Gastrocnemius medialis (tissue), 4 donors: ENCODE measurements around the gene IL18R1.

ENCODE experiments used
- POLR2A ChIP-seq, 2 donors: fragments of 450-650 bp; IDR thresholded peaks; one replicate each; pipeline ENCODE4 v1.6.1; 2017; ENCODE audit warnings: antibody characterized with exemption in 2 of 2, mild to moderate bottlenecking in 2 of 2, moderate library complexity in 2 of 2
- TF ChIP-seq, protein P1 (sequence below), 5 experiments: fragments of 450-650 bp in 3 of 5; fragments of 200-600 bp in 2 of 5; sonication (generic) in 2 of 5; IDR thresholded peaks in 4 of 5; conservative IDR thresholded peaks in 1 of 5; 1 replicate in 4 of 5; 2 replicates in 1 of 5; pipeline ENCODE4 v1.5.1; 2016 to 2019; ENCODE audit warnings: antibody characterized with exemption in 5 of 5, mild to moderate bottlenecking in 3 of 5, moderate library complexity in 3 of 5

DNA sequence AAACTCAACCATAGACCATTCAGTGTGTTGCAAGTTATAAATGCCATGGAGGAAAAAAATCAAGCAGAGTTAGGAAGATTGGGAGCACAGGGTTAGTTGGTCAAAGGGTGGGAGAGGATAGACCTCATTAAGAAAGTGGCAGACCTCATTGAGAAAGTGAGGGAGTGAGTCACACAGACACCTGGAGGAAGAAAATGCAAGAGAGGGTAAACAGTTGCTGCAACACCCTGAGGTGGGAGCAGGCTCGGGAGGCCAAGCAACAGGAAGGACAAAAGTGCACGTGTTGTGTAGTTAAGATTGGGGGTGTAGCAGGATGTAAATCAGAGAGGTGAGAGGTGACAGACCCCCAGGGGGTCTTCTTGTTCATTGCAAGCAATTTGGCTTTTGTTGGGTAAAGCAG lies 37.9 kb upstream of the IL18R1 start:
- TF ChIP-seq, protein P1, sequence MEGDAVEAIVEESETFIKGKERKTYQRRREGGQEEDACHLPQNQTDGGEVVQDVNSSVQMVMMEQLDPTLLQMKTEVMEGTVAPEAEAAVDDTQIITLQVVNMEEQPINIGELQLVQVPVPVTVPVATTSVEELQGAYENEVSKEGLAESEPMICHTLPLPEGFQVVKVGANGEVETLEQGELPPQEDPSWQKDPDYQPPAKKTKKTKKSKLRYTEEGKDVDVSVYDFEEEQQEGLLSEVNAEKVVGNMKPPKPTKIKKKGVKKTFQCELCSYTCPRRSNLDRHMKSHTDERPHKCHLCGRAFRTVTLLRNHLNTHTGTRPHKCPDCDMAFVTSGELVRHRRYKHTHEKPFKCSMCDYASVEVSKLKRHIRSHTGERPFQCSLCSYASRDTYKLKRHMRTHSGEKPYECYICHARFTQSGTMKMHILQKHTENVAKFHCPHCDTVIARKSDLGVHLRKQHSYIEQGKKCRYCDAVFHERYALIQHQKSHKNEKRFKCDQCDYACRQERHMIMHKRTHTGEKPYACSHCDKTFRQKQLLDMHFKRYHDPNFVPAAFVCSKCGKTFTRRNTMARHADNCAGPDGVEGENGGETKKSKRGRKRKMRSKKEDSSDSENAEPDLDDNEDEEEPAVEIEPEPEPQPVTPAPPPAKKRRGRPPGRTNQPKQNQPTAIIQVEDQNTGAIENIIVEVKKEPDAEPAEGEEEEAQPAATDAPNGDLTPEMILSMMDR (IDR thresholded peaks at IDR 0.05 in 4 of 5, conservative IDR thresholded peaks at IDR 0.05 in 1 of 5), result no peak
- TF ChIP-seq POLR2A (IDR thresholded peaks at IDR 0.05), result no peak
